HepG2 (cell line): ENCODE results near the gene NFS1. TPM values are rescaled to one million over a fixed set of nuclear protein-coding genes. Genes with fewer than 3 reads are reported as not detected.

Experiments
- ARNT2 ChIP-seq: sonication (generic); formaldehyde crosslinking; IDR thresholded peaks from 2 replicates; pipeline ENCODE4 v1.8.0; 2022; ENCODE audit warnings: mild to moderate bottlenecking, low read depth, missing genetic modification reagents, moderate library complexity
- ATF7 ChIP-seq, 2 experiments: fragments of 450-650 bp in 1 of 2; sonication (generic) in 1 of 2; formaldehyde crosslinking in 1 of 2; IDR thresholded peaks; 2 replicates each; pipeline versions ENCODE4 v1.4.0 to v1.6.1; 2016 to 2020; ENCODE audit warnings: antibody characterized with exemption in 1 of 2, mild to moderate bottlenecking in 1 of 2, missing genetic modification reagents in 1 of 2
- CC2D1A ChIP-seq: sonication (generic); formaldehyde crosslinking; IDR thresholded peaks from 2 replicates; pipeline ENCODE4 v1.8.1; 2023; ENCODE audit warnings: mild to moderate bottlenecking, missing genetic modification reagents
- MIER3 ChIP-seq: IDR thresholded peaks from 2 replicates; pipeline ENCODE4 v1.6.1; 2016; ENCODE audit warnings: missing compliant biosample characterization, borderline replicate concordance
- SMYD3 ChIP-seq: sonication (generic); formaldehyde crosslinking; IDR thresholded peaks from 2 replicates; pipeline ENCODE4 v1.8.1; 2023; ENCODE audit warnings: mild to moderate bottlenecking, missing genetic modification reagents
- TCF12 ChIP-seq, 2 experiments: fragments of 450-650 bp in 1 of 2; sonication (generic) in 1 of 2; formaldehyde crosslinking in 1 of 2; IDR thresholded peaks; 2 replicates each; pipeline versions ENCODE4 v1.6.1 to v1.8.0; 2017 to 2022; ENCODE audit warnings: antibody characterized with exemption in 1 of 2, mild to moderate bottlenecking in 1 of 2, missing genetic modification reagents in 1 of 2, moderate library complexity in 1 of 2
- ZBTB7B ChIP-seq: sonication (generic); formaldehyde crosslinking; IDR thresholded peaks from 2 replicates; pipeline ENCODE4 v1.4.0; 2020; ENCODE audit warnings: missing genetic modification reagents
- ZNF367 ChIP-seq: sonication (generic); formaldehyde crosslinking; IDR thresholded peaks from 2 replicates; pipeline ENCODE4 v1.4.0; 2020; ENCODE audit warnings: missing genetic modification reagents, borderline replicate concordance
- ZNF878 ChIP-seq: sonication (generic); formaldehyde crosslinking; IDR thresholded peaks from 2 replicates; pipeline ENCODE4 v1.8.1; 2023; ENCODE audit warnings: mild to moderate bottlenecking, missing genetic modification reagents, moderate library complexity
- polyA plus RNA-seq, 8 experiments: library from polyadenylated mRNA; depleted of rRNA in 3 of 8; stranded (reverse) in 7 of 8; unstranded in 1 of 8; fragments of >200 nt; fragmentation: Illumina TruSeq in 4 of 8; extraction: Trizol in 4 of 8; gene quantifications; 2 replicates each; pipeline versions ENCODE4 v1.2.1 to v1.2.3, GENCODE V29; 2011 to 2016; ENCODE audit warnings: low read depth in 4 of 8, missing spikeins in 1 of 8, mixed read lengths in 1 of 8; ENCODE audit not compliant: insufficient read depth in 1 of 8
- total RNA-seq, 5 experiments: library from RNA; depleted of rRNA; stranded (reverse); fragments of >200 nt; fragmentation: Illumina TruSeq; extraction: Trizol; gene quantifications; 2 replicates each; pipeline ENCODE4 v1.2.3, GENCODE V29; 2016; ENCODE audit warnings: low read depth in 1 of 5
- TF ChIP-seq, protein P1 (sequence below): sonication (generic); formaldehyde crosslinking; IDR thresholded peaks from 2 replicates; pipeline ENCODE4 v1.4.0; 2020; ENCODE audit warnings: mild to moderate bottlenecking, missing genetic modification reagents
- TF ChIP-seq, protein P2 (sequence below): sonication (generic); formaldehyde crosslinking; IDR thresholded peaks from 2 replicates; pipeline ENCODE4 v1.5.1; 2020; ENCODE audit warnings: mild to moderate bottlenecking, missing genetic modification reagents, moderate library complexity
- TF ChIP-seq, protein P3 (sequence below): IDR thresholded peaks from 2 replicates; pipeline ENCODE4 v1.6.1; 2016; ENCODE audit warnings: mild to moderate bottlenecking
- TF ChIP-seq, protein P4 (sequence below): sonication (generic); formaldehyde crosslinking; IDR thresholded peaks from 2 replicates; pipeline ENCODE4 v1.5.1; 2020; ENCODE audit warnings: mild to moderate bottlenecking, missing genetic modification reagents, moderate library complexity
- TF ChIP-seq, protein P5 (sequence below): sonication (generic); formaldehyde crosslinking; IDR thresholded peaks from 2 replicates; pipeline ENCODE4 v1.5.1; 2020; ENCODE audit warnings: missing genetic modification reagents, mild to moderate bottlenecking, borderline replicate concordance
- TF ChIP-seq, protein P6 (sequence below), 2 experiments: fragments of 450-650 bp in 1 of 2; sonication (generic) in 1 of 2; formaldehyde crosslinking; IDR thresholded peaks; 2 replicates each; pipeline versions ENCODE4 v1.5.0 to v1.8.0; 2020 to 2022; ENCODE audit warnings: mild to moderate bottlenecking in 1 of 2, missing genetic modification reagents in 1 of 2

Gene NFS1
- total and polyA plus RNA-seq, 2 of the 13 experiments (the other 11 are each of a cell fraction or from before 2014, with no cell fraction given), result 65.9 to 88.1 TPM

DNA sequence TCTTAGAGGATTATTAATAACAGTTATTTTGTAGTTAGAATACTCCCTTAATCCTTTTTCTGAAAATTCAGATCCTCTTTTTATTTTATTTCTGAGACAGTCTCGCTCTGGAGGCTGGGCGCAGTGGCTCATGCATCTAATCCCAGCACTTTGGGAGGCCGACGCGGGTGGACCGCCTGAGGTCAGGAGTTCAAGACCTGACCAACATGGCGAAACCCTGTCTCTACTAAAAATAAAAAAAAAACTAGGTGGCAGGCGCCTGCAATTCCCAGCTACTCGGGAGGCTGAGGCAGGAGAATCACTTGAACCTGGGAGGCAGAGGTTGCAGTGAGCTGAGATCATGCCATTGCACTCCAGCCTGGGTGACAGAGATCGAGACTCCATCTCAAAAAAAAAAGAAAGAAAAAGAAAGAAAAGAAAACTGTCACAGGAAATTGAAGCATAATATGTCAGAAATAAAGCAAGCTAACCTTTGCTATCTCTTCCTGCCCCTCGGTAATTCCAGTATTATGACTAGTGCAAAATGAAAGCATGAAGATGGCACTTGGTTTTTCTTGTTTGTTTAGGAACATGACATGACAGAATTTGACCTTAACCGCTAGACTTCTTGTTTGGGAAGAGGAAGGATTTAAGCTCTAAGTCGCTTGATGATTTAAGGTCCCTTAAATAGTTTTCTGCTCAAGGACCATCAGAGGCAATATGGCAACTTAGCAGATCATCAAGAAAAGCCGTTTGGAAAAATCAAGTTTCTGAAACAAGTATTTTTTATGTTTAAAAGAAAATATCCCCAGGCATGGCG, 44.7 kb upstream of the NFS1 start (continued):
- TF ChIP-seq SMYD3 (CRISPR knock-in tag) (0 out of 2 replicates have a peak, but pooled peaks have one; percentile 37), MIER3 (CRISPR knock-in tag) (peak; percentile 15; the same call in 1 of the 2 replicates), ZBTB7B (CRISPR knock-in tag) (peak; percentile 31; the same call in 1 of the 2 replicates), ARNT2 (CRISPR knock-in tag) (no peak), ZNF878 (peak; percentile 74; the same call in 1 of the 2 replicates), ZNF367 (0 out of 2 replicates have a peak, but pooled peaks have one; percentile 37), ATF7 (IDR thresholded peaks at IDR 0.05) (0 out of 2 replicates have a peak, but pooled peaks have one; percentile 9), ATF7 (CRISPR knock-in tag; IDR thresholded peaks at IDR 0.05) (no peak; the same call in 1 of the 2 replicates), CC2D1A (CRISPR knock-in tag) (no peak), TCF12 (IDR thresholded peaks at IDR 0.05) (no peak), TCF12 (CRISPR knock-in tag; IDR thresholded peaks at IDR 0.05) (0 out of 2 replicates have a peak, but pooled peaks have one; percentile 56)
- TF ChIP-seq, protein P1, sequence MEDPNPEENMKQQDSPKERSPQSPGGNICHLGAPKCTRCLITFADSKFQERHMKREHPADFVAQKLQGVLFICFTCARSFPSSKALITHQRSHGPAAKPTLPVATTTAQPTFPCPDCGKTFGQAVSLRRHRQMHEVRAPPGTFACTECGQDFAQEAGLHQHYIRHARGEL, result no peak
- TF ChIP-seq, protein P2, sequence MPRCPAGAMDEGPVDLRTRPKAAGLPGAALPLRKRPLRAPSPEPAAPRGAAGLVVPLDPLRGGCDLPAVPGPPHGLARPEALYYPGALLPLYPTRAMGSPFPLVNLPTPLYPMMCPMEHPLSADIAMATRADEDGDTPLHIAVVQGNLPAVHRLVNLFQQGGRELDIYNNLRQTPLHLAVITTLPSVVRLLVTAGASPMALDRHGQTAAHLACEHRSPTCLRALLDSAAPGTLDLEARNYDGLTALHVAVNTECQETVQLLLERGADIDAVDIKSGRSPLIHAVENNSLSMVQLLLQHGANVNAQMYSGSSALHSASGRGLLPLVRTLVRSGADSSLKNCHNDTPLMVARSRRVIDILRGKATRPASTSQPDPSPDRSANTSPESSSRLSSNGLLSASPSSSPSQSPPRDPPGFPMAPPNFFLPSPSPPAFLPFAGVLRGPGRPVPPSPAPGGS, result no peak
- TF ChIP-seq, protein P3, sequence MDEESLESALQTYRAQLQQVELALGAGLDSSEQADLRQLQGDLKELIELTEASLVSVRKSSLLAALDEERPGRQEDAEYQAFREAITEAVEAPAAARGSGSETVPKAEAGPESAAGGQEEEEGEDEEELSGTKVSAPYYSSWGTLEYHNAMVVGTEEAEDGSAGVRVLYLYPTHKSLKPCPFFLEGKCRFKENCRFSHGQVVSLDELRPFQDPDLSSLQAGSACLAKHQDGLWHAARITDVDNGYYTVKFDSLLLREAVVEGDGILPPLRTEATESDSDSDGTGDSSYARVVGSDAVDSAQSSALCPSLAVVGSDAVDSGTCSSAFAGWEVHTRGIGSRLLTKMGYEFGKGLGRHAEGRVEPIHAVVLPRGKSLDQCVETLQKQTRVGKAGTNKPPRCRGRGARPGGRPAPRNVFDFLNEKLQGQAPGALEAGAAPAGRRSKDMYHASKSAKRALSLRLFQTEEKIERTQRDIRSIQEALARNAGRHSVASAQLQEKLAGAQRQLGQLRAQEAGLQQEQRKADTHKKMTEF (CRISPR knock-in tag), result peak; percentile 82
- TF ChIP-seq, protein P4, sequence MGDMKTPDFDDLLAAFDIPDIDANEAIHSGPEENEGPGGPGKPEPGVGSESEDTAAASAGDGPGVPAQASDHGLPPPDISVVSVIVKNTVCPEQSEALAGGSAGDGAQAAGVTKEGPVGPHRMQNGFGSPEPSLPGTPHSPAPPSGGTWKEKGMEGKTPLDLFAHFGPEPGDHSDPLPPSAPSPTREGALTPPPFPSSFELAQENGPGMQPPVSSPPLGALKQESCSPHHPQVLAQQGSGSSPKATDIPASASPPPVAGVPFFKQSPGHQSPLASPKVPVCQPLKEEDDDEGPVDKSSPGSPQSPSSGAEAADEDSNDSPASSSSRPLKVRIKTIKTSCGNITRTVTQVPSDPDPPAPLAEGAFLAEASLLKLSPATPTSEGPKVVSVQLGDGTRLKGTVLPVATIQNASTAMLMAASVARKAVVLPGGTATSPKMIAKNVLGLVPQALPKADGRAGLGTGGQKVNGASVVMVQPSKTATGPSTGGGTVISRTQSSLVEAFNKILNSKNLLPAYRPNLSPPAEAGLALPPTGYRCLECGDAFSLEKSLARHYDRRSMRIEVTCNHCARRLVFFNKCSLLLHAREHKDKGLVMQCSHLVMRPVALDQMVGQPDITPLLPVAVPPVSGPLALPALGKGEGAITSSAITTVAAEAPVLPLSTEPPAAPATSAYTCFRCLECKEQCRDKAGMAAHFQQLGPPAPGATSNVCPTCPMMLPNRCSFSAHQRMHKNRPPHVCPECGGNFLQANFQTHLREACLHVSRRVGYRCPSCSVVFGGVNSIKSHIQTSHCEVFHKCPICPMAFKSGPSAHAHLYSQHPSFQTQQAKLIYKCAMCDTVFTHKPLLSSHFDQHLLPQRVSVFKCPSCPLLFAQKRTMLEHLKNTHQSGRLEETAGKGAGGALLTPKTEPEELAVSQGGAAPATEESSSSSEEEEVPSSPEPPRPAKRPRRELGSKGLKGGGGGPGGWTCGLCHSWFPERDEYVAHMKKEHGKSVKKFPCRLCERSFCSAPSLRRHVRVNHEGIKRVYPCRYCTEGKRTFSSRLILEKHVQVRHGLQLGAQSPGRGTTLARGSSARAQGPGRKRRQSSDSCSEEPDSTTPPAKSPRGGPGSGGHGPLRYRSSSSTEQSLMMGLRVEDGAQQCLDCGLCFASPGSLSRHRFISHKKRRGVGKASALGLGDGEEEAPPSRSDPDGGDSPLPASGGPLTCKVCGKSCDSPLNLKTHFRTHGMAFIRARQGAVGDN (CRISPR knock-in tag), result peak; percentile 63
- TF ChIP-seq, protein P5, sequence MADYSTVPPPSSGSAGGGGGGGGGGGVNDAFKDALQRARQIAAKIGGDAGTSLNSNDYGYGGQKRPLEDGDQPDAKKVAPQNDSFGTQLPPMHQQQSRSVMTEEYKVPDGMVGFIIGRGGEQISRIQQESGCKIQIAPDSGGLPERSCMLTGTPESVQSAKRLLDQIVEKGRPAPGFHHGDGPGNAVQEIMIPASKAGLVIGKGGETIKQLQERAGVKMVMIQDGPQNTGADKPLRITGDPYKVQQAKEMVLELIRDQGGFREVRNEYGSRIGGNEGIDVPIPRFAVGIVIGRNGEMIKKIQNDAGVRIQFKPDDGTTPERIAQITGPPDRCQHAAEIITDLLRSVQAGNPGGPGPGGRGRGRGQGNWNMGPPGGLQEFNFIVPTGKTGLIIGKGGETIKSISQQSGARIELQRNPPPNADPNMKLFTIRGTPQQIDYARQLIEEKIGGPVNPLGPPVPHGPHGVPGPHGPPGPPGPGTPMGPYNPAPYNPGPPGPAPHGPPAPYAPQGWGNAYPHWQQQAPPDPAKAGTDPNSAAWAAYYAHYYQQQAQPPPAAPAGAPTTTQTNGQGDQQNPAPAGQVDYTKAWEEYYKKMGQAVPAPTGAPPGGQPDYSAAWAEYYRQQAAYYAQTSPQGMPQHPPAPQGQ (CRISPR knock-in tag), result peak; percentile 12; the same call in 1 of the 2 replicates
- TF ChIP-seq, protein P6, sequence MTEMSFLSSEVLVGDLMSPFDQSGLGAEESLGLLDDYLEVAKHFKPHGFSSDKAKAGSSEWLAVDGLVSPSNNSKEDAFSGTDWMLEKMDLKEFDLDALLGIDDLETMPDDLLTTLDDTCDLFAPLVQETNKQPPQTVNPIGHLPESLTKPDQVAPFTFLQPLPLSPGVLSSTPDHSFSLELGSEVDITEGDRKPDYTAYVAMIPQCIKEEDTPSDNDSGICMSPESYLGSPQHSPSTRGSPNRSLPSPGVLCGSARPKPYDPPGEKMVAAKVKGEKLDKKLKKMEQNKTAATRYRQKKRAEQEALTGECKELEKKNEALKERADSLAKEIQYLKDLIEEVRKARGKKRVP (CRISPR knock-in tag; IDR thresholded peaks at IDR 0.05), result peak in 1 of 2 experiments; percentile 5; a peak in 1 of 4 replicates
